OCI-LY7 (cell line): ENCODE data around the gene SUSD4.
"Not testable (repeated sequence)": the region's sequence is repeated elsewhere in the genome, so short reads cannot be mapped to it uniquely, and the experiment has no call there.

Experiments
- CTCF ChIP-seq: fragments of 200-600 bp; sonication (generic); conservative IDR thresholded peaks from 2 replicates; pipeline ENCODE4 v1.5.1; 2014; ENCODE audit warnings: mild to moderate bottlenecking, antibody characterized with exemption, low read length, moderate library complexity, mixed read lengths
- EZH2phosphoT487 ChIP-seq: fragments of 200-600 bp; sonication (generic); IDR thresholded peaks from 2 replicates; pipeline ENCODE4 v1.6.1; 2018; ENCODE audit warnings: low read depth, borderline replicate concordance, mild to moderate bottlenecking, mixed run types, antibody characterized with exemption, low read length, moderate library complexity, mixed read lengths

- not testable (repeated sequence) for TF ChIP-seq CTCF, EZH2phosphoT487
Measured at GRCh38 chr1:223399393-223399792, 35.4 kb upstream of the SUSD4 start.
